Osteoblast (primary cell): Measurements from ENCODE around the gene OR51B2. TPM values are rescaled to one million over a fixed set of nuclear protein-coding genes. Genes with fewer than 3 reads are reported as not detected.

ENCODE experiments used
- DNase-seq: peaks from one replicate; pipeline ENCODE4 v3.0.0; 2011; ENCODE audit warnings: low spot score, mixed read lengths; ENCODE audit not compliant: insufficient read length; ENCODE audit errors: missing footprints
- H2AFZ ChIP-seq: 2 replicates; pipeline ENCODE4 v1.6.0; 2011; ENCODE audit warnings: mild to moderate bottlenecking, low read length
- H3K27ac ChIP-seq: 2 replicates; pipeline ENCODE4 v1.5.1; 2011; ENCODE audit warnings: mild to moderate bottlenecking, low read depth, low read length, moderate library complexity
- H3K27me3 ChIP-seq: 2 replicates; pipeline ENCODE4 v1.6.0; 2012; ENCODE audit warnings: mild to moderate bottlenecking, control low read depth, inconsistent platforms, low read length, moderate library complexity; ENCODE audit not compliant: insufficient read depth
- H3K36me3 ChIP-seq: 2 replicates; pipeline ENCODE4 v1.5.1; 2011; ENCODE audit warnings: mild to moderate bottlenecking, low read length, control low read depth, moderate library complexity; ENCODE audit not compliant: insufficient read depth
- H3K4me1 ChIP-seq: 2 replicates; pipeline ENCODE4 v1.5.1; 2011; ENCODE audit warnings: mild to moderate bottlenecking, low read length, control low read depth, moderate library complexity; ENCODE audit not compliant: insufficient read depth
- H3K4me2 ChIP-seq: 2 replicates; pipeline ENCODE4 v1.6.0; 2011; ENCODE audit warnings: mild to moderate bottlenecking, low read length; ENCODE audit not compliant: insufficient read depth
- H3K4me3 ChIP-seq: fragments of 200-600 bp; sonication (generic); 3 replicates; pipeline ENCODE4 v1.5.1; 2012; ENCODE audit warnings: mild to moderate bottlenecking, low read length, inconsistent platforms; ENCODE audit not compliant: insufficient read depth
- H3K79me2 ChIP-seq: 2 replicates; pipeline ENCODE4 v1.6.0; 2012; ENCODE audit warnings: mild to moderate bottlenecking, low read length, control low read depth, inconsistent platforms; ENCODE audit not compliant: insufficient read depth
- H3K9me3 ChIP-seq: 2 replicates; pipeline ENCODE4 v1.5.1; 2011; ENCODE audit warnings: low read depth, low read length, control low read depth
- H4K20me1 ChIP-seq: 2 replicates; pipeline ENCODE4 v1.6.0; 2012; ENCODE audit warnings: mild to moderate bottlenecking, low read length, control low read depth; ENCODE audit not compliant: insufficient read depth
- CTCF ChIP-seq: IDR thresholded peaks from 2 replicates; pipeline ENCODE4 v1.5.1; 2011; ENCODE audit warnings: mild to moderate bottlenecking, low read depth, low read length, moderate library complexity; ENCODE audit errors: extremely low read depth
- total RNA-seq: library from RNA; depleted of rRNA; stranded (reverse); fragments of >200 nt; gene quantifications from 2 replicates; pipeline ENCODE4 v1.2.3, GENCODE V29; 2012

Gene OR51B2
- total RNA-seq, 1 donor = not detected

DNA sequence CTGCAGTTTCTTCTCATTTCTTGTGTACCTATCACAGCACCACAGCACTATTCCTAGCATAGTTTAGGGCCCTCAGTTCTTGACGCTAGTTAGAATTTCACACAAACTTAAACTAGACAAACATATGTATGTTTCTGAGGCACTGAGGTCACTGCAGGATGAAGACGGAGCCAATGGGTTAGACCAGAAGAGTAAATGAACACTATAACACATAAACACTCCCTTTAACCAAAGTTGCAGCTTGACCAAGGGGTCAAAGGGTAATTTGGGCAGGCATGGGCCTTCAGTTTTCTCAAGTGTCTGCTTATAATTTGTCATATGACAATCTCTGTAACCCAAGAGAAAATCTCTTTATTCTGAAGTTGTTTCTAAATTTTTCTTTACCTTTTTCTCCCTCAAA is 41.5 kb downstream of the OR51B2 start:
- H3K36me3 ChIP-seq = no peaks in the 10 kb centered on the region
- no peak overlapping the region for H3K4me2 ChIP-seq
- H3K4me1 ChIP-seq = peaks cover 6% of the 10 kb centered on the region
- no peaks in the 10 kb centered on the region for H3K27me3 ChIP-seq
- no peaks in the 10 kb centered on the region for H3K79me2 ChIP-seq
- H3K4me3 ChIP-seq = no peak overlapping the region
- TF ChIP-seq CTCF = no peak
- no peaks in the 10 kb centered on the region for H4K20me1 ChIP-seq
- no peak overlapping the region for H3K27ac ChIP-seq
- H2AFZ ChIP-seq = no peak overlapping the region
- no peaks in the 10 kb centered on the region for H3K9me3 ChIP-seq
- DNase-seq = no peak

DNA sequence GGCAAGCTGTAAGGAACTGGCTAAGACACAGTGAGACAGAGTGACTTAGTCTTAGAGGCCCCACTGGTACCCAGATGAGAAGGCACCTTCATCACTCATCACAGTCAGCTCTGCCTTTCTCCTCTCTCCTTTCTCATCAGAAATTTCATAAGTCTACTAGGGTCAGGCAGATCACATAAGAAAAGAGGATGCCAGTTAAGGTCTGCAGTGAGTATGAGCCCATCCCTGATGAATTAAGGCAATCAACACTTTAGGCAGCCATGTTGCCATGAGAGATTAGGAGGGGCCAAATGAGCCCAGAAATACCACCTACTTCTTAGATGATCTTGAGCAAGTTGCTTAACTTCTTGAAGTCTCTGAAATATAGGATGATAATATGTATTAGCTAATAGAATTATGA is 42.5 kb downstream of the OR51B2 start:
- DNase-seq = no peak
- H3K27ac ChIP-seq = no peak overlapping the region
- peaks cover 6% of the 10 kb centered on the region for H3K4me1 ChIP-seq
- no peaks in the 10 kb centered on the region for H3K79me2 ChIP-seq
- no peaks in the 10 kb centered on the region for H3K27me3 ChIP-seq
- no peaks in the 10 kb centered on the region for H3K36me3 ChIP-seq
- no peak overlapping the region for H3K4me2 ChIP-seq
- peak overlapping the region; percentile 17 for H2AFZ ChIP-seq
- no peak overlapping the region for H3K4me3 ChIP-seq
- no peaks in the 10 kb centered on the region for H3K9me3 ChIP-seq
- no peak for TF ChIP-seq CTCF
- H4K20me1 ChIP-seq = no peaks in the 10 kb centered on the region

DNA sequence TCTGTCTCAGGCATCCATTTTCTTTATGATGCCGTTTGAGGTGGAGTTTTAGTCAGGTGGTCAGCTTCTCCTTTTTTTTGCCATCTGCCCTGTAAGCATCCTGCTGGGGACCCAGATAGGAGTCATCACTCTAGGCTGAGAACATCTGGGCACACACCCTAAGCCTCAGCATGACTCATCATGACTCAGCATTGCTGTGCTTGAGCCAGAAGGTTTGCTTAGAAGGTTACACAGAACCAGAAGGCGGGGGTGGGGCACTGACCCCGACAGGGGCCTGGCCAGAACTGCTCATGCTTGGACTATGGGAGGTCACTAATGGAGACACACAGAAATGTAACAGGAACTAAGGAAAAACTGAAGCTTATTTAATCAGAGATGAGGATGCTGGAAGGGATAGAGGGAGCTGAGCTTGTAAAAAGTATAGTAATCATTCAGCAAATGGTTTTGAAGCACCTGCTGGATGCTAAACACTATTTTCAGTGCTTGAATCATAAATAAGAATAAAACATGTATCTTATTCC is 43.5 kb downstream of the OR51B2 start:
- H3K27ac ChIP-seq = peak overlapping the region; percentile 60
- H3K4me2 ChIP-seq = no peak overlapping the region
- H3K4me1 ChIP-seq = peaks cover 6% of the 10 kb centered on the region

More for the DNA sequence above, 43.5 kb downstream of the OR51B2 start:
- Histone ChIP-seq H4K20me1 (no peaks in the 10 kb centered on the region), H3K27me3 (no peaks in the 10 kb centered on the region), H3K9me3 (no peaks in the 10 kb centered on the region), H3K79me2 (no peaks in the 10 kb centered on the region), H3K36me3 (no peaks in the 10 kb centered on the region), H3K4me3 (no peak overlapping the region), H2AFZ (no peak overlapping the region)
- no peak for TF ChIP-seq CTCF
- DNase-seq = peak; percentile 83
